HepG2 (cell line): Measurements from ENCODE around the gene NRSN2. TPM values are rescaled to one million over a fixed set of nuclear protein-coding genes. Genes with fewer than 3 reads are reported as not detected.

Source experiments
- CREB3 ChIP-seq: sonication (generic); formaldehyde crosslinking; IDR thresholded peaks from 2 replicates; pipeline ENCODE4 v1.5.0; 2020; ENCODE audit warnings: missing genetic modification reagents
- DR1 ChIP-seq: sonication (generic); formaldehyde crosslinking; IDR thresholded peaks from 2 replicates; pipeline ENCODE4 v1.8.0; 2021; ENCODE audit warnings: mild to moderate bottlenecking, missing genetic modification reagents, inconsistent platforms
- GATAD2A ChIP-seq: IDR thresholded peaks from 2 replicates; pipeline ENCODE4 v1.6.1; 2016
- GFI1 ChIP-seq: sonication (generic); formaldehyde crosslinking; IDR thresholded peaks from 2 replicates; pipeline ENCODE4 v1.5.0; 2020; ENCODE audit warnings: missing genetic modification reagents, mild to moderate bottlenecking, borderline replicate concordance
- KDM5B ChIP-seq: sonication (generic); formaldehyde crosslinking; IDR thresholded peaks from 2 replicates; pipeline ENCODE4 v1.4.0; 2020; ENCODE audit warnings: missing genetic modification reagents, mild to moderate bottlenecking, borderline replicate concordance
- MAFG ChIP-seq: sonication (generic); formaldehyde crosslinking; IDR thresholded peaks from 2 replicates; pipeline ENCODE4 v1.5.1; 2020; ENCODE audit warnings: mild to moderate bottlenecking, missing genetic modification reagents
- MEF2D ChIP-seq: sonication (generic); formaldehyde crosslinking; IDR thresholded peaks from 2 replicates; pipeline ENCODE4 v1.5.1; 2020; ENCODE audit warnings: mild to moderate bottlenecking, missing genetic modification reagents
- NFKBIZ ChIP-seq: IDR thresholded peaks from 2 replicates; pipeline ENCODE4 v1.6.1; 2018; ENCODE audit warnings: missing genetic modification reagents, missing compliant biosample characterization
- NRL ChIP-seq: sonication (generic); formaldehyde crosslinking; IDR thresholded peaks from 2 replicates; pipeline ENCODE4 v1.5.0; 2020; ENCODE audit warnings: missing genetic modification reagents, mild to moderate bottlenecking, moderate library complexity, borderline replicate concordance
- PAXIP1 ChIP-seq: sonication (generic); formaldehyde crosslinking; conservative IDR thresholded peaks from 2 replicates; pipeline ENCODE4 v1.4.0; 2020; ENCODE audit warnings: mild to moderate bottlenecking, missing genetic modification reagents, moderate library complexity
- SAFB2 ChIP-seq: sonication (generic); formaldehyde crosslinking; IDR thresholded peaks from 2 replicates; pipeline ENCODE4 v1.5.1; 2020; ENCODE audit warnings: missing genetic modification reagents, low read depth, mild to moderate bottlenecking, borderline replicate concordance
- SALL2 ChIP-seq: sonication (generic); formaldehyde crosslinking; IDR thresholded peaks from 2 replicates; pipeline ENCODE4 v1.8.1; 2023; ENCODE audit warnings: mild to moderate bottlenecking, missing genetic modification reagents, inconsistent platforms
- SNAPC4 ChIP-seq: sonication (generic); formaldehyde crosslinking; IDR thresholded peaks from 2 replicates; pipeline ENCODE4 v1.4.0; 2020; ENCODE audit warnings: mild to moderate bottlenecking, missing genetic modification reagents
- SYNCRIP ChIP-seq: fragments of 200-400 bp; formaldehyde crosslinking; IDR thresholded peaks from 2 replicates; pipeline ENCODE4 v1.6.1; 2018; ENCODE audit warnings: mild to moderate bottlenecking, low read depth, low read length; ENCODE audit not compliant: insufficient read depth
- TEF ChIP-seq: sonication (generic); formaldehyde crosslinking; IDR thresholded peaks from 2 replicates; pipeline ENCODE4 v1.5.0; 2020; ENCODE audit warnings: missing genetic modification reagents
- TRIM22 ChIP-seq: fragments of 450-650 bp; IDR thresholded peaks from 2 replicates; pipeline ENCODE4 v1.6.1; 2017
- ZNF749 ChIP-seq: sonication (generic); formaldehyde crosslinking; IDR thresholded peaks from 2 replicates; pipeline ENCODE4 v1.8.0; 2022; ENCODE audit warnings: mild to moderate bottlenecking, missing genetic modification reagents, moderate library complexity, borderline replicate concordance
- ZSCAN29 ChIP-seq: sonication (generic); formaldehyde crosslinking; conservative IDR thresholded peaks from 2 replicates; pipeline ENCODE4 v1.4.0; 2020; ENCODE audit warnings: mild to moderate bottlenecking, missing genetic modification reagents
- polyA plus RNA-seq, 8 experiments: library from polyadenylated mRNA; depleted of rRNA in 3 of 8; stranded (reverse) in 7 of 8; unstranded in 1 of 8; fragments of >200 nt; fragmentation: Illumina TruSeq in 4 of 8; extraction: Trizol in 4 of 8; gene quantifications; 2 replicates each; pipeline versions ENCODE4 v1.2.1 to v1.2.3, GENCODE V29; 2011 to 2016; ENCODE audit warnings: low read depth in 4 of 8, missing spikeins in 1 of 8, mixed read lengths in 1 of 8; ENCODE audit not compliant: insufficient read depth in 1 of 8
- total RNA-seq, 5 experiments: library from RNA; depleted of rRNA; stranded (reverse); fragments of >200 nt; fragmentation: Illumina TruSeq; extraction: Trizol; gene quantifications; 2 replicates each; pipeline ENCODE4 v1.2.3, GENCODE V29; 2016; ENCODE audit warnings: low read depth in 1 of 5

The NRSN2 gene
- total and polyA plus RNA-seq, 2 of the 13 experiments (the other 11 are each of a cell fraction or from before 2014, with no cell fraction given), result 32.3 to 49.4 TPM

- TF ChIP-seq PAXIP1 (CRISPR knock-in tag), result no peak
- TF ChIP-seq SNAPC4, result no peak
- no peak for TF ChIP-seq TEF (CRISPR knock-in tag)
- TF ChIP-seq SALL2 (CRISPR knock-in tag), result no peak
- TF ChIP-seq MEF2D, result 0 out of 2 replicates have a peak, but pooled peaks have one; percentile 65
- peak; percentile 63 for TF ChIP-seq GATAD2A
- TF ChIP-seq ZNF749 (CRISPR knock-in tag), result no peak
- TF ChIP-seq DR1 (CRISPR knock-in tag), result no peak
- no peak for TF ChIP-seq MAFG (CRISPR knock-in tag)
- TF ChIP-seq KDM5B (CRISPR knock-in tag), result no peak
- TF ChIP-seq NFKBIZ (CRISPR knock-in tag), result no peak
- TF ChIP-seq CREB3 (CRISPR knock-in tag), result no peak
- no peak for TF ChIP-seq ZSCAN29 (CRISPR knock-in tag)
- no peak for TF ChIP-seq NRL
- TF ChIP-seq TRIM22, result no peak
- 0 out of 2 replicates have a peak, but pooled peaks have one; percentile 11 for TF ChIP-seq GFI1 (CRISPR knock-in tag)
- TF ChIP-seq SAFB2 (CRISPR knock-in tag), result no peak
- TF ChIP-seq SYNCRIP, result no peak
Measured at GRCh38 chr20:373171-373890, 26.4 kb downstream of the NRSN2 start (continued).
